B cell (primary cell): Measurements from ENCODE around the gene OR7C2.

ENCODE experiments used
- EZH2 ChIP-seq: IDR thresholded peaks from 2 replicates; pipeline ENCODE4 v1.6.1; 2012; ENCODE audit warnings: borderline replicate concordance, low read depth, mild to moderate bottlenecking, moderate library complexity, low read length; ENCODE audit not compliant: insufficient read depth, poor library complexity, severe bottlenecking
- TF ChIP-seq, protein P1 (sequence below): fragments of 200-600 bp; IDR thresholded peaks from one replicate; pipeline ENCODE4 v1.8.0; 2022; ENCODE audit warnings: antibody characterized with exemption, mild to moderate bottlenecking

DNA sequence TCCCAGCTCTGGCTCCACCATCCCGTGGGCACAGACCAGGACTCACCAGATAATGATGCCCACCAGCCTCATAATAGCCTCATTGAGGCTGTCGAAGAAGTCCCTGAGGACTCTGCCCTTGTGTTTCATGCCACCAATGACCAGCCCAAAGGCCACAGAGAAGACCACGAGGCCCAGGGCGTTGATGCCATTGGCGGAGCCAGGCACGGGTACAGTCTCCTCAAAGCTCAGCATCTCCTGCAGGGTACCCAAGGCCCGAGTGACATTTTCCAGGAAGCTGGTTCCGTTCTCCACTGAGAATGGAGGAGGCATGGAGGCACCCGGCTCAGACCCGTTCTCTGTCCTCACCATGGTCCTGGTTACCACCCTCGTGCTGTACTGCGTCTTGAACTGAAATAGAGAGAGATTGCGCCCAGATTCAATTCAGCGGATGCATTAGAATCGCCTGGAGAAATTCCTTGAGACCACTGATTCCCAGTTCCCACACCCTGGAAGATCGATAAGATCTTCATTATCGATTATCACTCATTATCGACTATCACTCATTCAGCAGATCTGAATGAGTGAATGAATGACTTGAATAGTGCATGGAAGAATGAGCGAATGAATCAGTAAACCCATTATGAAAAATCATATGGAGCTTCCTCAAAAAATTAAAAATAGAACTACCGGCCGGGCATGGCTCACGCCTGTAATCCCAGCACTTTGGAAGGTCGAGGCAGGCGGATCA is 20.8 kb downstream of the OR7C2 start:
- TF ChIP-seq, protein P1, sequence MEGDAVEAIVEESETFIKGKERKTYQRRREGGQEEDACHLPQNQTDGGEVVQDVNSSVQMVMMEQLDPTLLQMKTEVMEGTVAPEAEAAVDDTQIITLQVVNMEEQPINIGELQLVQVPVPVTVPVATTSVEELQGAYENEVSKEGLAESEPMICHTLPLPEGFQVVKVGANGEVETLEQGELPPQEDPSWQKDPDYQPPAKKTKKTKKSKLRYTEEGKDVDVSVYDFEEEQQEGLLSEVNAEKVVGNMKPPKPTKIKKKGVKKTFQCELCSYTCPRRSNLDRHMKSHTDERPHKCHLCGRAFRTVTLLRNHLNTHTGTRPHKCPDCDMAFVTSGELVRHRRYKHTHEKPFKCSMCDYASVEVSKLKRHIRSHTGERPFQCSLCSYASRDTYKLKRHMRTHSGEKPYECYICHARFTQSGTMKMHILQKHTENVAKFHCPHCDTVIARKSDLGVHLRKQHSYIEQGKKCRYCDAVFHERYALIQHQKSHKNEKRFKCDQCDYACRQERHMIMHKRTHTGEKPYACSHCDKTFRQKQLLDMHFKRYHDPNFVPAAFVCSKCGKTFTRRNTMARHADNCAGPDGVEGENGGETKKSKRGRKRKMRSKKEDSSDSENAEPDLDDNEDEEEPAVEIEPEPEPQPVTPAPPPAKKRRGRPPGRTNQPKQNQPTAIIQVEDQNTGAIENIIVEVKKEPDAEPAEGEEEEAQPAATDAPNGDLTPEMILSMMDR, result no peak
- no peak for TF ChIP-seq EZH2
